ENCODE results near the gene ANKH.

DNA sequence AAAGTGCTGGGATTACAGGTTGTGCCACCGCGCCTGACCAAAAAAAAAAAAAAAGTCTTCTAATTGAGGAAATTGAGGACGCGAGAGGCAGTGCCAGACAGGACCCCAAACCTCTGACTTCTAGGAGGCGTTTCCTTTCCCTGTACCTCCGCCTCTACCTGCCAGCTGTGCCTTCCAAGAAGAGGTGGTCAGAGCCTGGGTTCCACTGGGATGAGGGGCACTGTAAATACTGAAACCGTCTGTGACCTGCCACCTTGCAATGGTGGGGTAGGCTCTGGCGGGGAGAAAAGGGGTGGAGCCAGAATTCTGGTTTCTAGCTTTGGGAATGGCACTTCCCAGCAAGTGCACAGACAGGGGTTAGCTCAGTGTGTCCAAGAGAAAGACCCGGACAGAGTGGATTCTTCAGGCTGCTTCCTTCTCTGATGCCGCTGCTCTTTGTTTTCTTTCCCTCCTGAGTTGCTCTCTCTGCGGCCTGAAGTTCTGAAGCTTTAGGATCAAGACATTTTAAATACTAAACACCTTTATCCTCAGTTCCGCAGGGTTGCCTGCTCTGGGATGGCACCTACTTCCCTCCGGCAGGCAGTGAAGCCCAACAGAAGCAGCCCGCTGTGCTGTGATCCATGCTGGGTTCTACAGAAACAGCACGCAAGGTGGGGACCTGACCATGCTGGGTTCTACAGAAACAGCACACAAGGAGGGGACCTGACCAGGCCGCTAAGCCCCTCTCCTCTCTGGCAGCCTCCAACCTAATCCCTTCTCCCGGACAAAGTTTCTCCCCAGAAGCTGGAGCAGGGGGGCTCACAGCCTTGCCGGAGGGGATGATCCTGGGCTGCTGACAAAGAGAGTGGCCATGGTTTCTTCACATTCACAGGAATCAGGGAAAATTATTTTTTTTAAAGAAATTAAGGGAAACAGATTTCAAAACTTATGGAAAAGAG is 141.9 kb downstream of the ANKH start:
- TF ChIP-seq GATA3 (IDR thresholded peaks at IDR 0.05; ENCODE audit: low read depth, low read length), result no peak
- no peak for TF ChIP-seq GATA2 (IDR thresholded peaks at IDR 0.05; ENCODE audit: low read depth, low read length)
